ENCODE data around the gene ZNF580. TPM values are rescaled to one million over a fixed set of nuclear protein-coding genes. Genes with fewer than 3 reads are reported as not detected.
A peak's percentile ranks its signal among the peaks of the same experiment; 100 is the strongest.

The ZNF580 gene
- total RNA-seq, 1 donor from 2014 or later: 79.8 TPM

GRCh38 chr19:55644842-55645511 is 4.2 kb downstream of the ZNF580 start:
- H3K36me3 Mint-ChIP-seq (ENCODE audit: unreplicated experiment): peaks cover 4% of the 10 kb centered on the region
- no peaks in the 10 kb centered on the region for H3K27me3 Mint-ChIP-seq (ENCODE audit: unreplicated experiment)
- no peak overlapping the region for H3K27ac Mint-ChIP-seq (ENCODE audit: unreplicated experiment)
- peaks cover 54% of the 10 kb centered on the region for H3K4me1 Mint-ChIP-seq (ENCODE audit: unreplicated experiment)
- peak overlapping the region; percentile 93 for H3K4me3 Mint-ChIP-seq (ENCODE audit: unreplicated experiment)
- DNase-seq (ENCODE audit: extremely low spot score, unreplicated experiment): no peak
- TF ChIP-seq, protein P1, sequence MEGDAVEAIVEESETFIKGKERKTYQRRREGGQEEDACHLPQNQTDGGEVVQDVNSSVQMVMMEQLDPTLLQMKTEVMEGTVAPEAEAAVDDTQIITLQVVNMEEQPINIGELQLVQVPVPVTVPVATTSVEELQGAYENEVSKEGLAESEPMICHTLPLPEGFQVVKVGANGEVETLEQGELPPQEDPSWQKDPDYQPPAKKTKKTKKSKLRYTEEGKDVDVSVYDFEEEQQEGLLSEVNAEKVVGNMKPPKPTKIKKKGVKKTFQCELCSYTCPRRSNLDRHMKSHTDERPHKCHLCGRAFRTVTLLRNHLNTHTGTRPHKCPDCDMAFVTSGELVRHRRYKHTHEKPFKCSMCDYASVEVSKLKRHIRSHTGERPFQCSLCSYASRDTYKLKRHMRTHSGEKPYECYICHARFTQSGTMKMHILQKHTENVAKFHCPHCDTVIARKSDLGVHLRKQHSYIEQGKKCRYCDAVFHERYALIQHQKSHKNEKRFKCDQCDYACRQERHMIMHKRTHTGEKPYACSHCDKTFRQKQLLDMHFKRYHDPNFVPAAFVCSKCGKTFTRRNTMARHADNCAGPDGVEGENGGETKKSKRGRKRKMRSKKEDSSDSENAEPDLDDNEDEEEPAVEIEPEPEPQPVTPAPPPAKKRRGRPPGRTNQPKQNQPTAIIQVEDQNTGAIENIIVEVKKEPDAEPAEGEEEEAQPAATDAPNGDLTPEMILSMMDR (IDR thresholded peaks at IDR 0.05): no peak
- no peaks in the 10 kb centered on the region for H3K9me3 Mint-ChIP-seq (ENCODE audit: unreplicated experiment)

- DNase-seq (ENCODE audit: extremely low spot score, unreplicated experiment): no peak
Measured at GRCh38 chr19:55645512-55645881, 4.7 kb downstream of the ZNF580 start.

DNA sequence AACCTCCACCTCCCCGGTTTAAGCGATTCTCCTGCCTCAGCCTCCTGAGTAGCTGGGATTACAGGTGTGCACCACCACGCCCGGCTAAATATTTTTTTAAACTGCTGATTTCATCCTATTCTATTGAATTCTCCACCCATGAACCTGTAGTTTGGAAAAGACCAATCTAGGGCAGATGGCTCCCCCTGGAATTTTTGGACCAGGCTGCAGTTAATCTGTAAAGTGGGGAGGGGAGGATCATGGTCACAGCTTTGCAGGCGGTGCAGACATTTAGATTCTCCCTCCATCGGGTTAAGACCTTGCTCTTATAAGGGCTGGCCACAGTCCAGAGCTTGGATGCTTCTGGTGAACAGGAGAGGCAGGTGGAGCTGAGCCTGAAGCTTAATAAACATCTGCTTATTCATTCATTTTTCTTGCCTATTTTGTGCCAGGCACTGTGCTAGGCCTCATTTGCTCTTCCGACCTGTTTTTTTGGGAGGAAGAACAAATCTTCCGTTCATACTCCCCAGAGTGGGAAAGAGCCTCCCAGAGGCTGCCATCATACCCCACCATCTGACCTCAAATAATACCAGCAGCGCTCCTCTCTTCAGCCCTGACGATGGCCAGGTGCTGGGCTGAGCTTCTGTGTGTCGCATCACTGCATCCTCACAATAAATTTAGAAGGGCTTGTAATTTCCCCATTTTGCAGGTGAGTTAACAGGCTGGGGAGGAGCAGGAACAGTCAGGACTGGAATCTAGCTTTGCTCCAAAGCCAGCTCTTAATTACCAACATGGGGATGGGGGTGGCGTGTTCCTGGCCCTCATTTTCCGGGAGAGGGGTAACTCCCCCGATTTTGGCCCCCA is 6.3 kb downstream of the ZNF580 start:
- Mint-ChIP-seq H3K27ac (ENCODE audit: unreplicated experiment) (peak overlapping the region; percentile 80), H3K36me3 (ENCODE audit: unreplicated experiment) (peaks cover 14% of the 10 kb centered on the region), H3K27me3 (ENCODE audit: unreplicated experiment) (no peaks in the 10 kb centered on the region), H3K4me1 (ENCODE audit: unreplicated experiment) (peaks cover 53% of the 10 kb centered on the region), H3K4me3 (ENCODE audit: unreplicated experiment) (peak overlapping the region; percentile 87), H3K9me3 (ENCODE audit: unreplicated experiment) (no peaks in the 10 kb centered on the region)
- TF ChIP-seq, protein P1 (IDR thresholded peaks at IDR 0.05): no peak
- DNase-seq (ENCODE audit: extremely low spot score, unreplicated experiment): no peak

More at GRCh38 chr19:55645512-55645881, 4.7 kb downstream of the ZNF580 start:
- H3K27me3 Mint-ChIP-seq (ENCODE audit: unreplicated experiment): no peaks in the 10 kb centered on the region
- H3K4me1 Mint-ChIP-seq (ENCODE audit: unreplicated experiment): peaks cover 54% of the 10 kb centered on the region
- peaks cover 9% of the 10 kb centered on the region for H3K36me3 Mint-ChIP-seq (ENCODE audit: unreplicated experiment)
- peak overlapping the region; percentile 33 for H3K4me3 Mint-ChIP-seq (ENCODE audit: unreplicated experiment)
- H3K9me3 Mint-ChIP-seq (ENCODE audit: unreplicated experiment): no peaks in the 10 kb centered on the region
- H3K27ac Mint-ChIP-seq (ENCODE audit: unreplicated experiment): no peak overlapping the region
- TF ChIP-seq, protein P1 (IDR thresholded peaks at IDR 0.05): no peak

- Mint-ChIP-seq H3K27ac (ENCODE audit: unreplicated experiment) (peak within 1 kb of the TSS; percentile 80), H3K4me1 (ENCODE audit: unreplicated experiment) (peaks cover 48% of the 10 kb centered on the region), H3K9me3 (ENCODE audit: unreplicated experiment) (no peaks in the 10 kb centered on the region), H3K27me3 (ENCODE audit: unreplicated experiment) (no peaks in the 10 kb centered on the region), H3K4me3 (ENCODE audit: unreplicated experiment) (peak within 1 kb of the TSS; percentile 87), H3K36me3 (ENCODE audit: unreplicated experiment) (peaks cover 14% of the 10 kb centered on the region)
- no peak for DNase-seq (ENCODE audit: extremely low spot score, unreplicated experiment)
- TF ChIP-seq, protein P1 (IDR thresholded peaks at IDR 0.05): no peak
Measured at GRCh38 chr19:55647732-55648584, 7.2 kb downstream of the ZNF580 start, which contains the start of gene CCDC106. Gene CCDC106 (plus strand): TSS chr19:55648212. CDS start chr19:55649047, 835 bp downstream.
